COLO829 (cell line): ENCODE results near the gene OMG.
A peak's percentile ranks its signal among the peaks of the same experiment; 100 is the strongest.
"Not testable (repeated sequence)": the region's sequence is repeated elsewhere in the genome, so short reads cannot be mapped to it uniquely, and the experiment has no call there.

Source experiments
- DNase-seq: peaks from one replicate; pipeline ENCODE4 v3.0.0; 2012; ENCODE audit warnings: low spot score

The OMG gene

GRCh38 chr17:31308372-31309334 is 11.6 kb upstream of the OMG start:
- DNase-seq, result no peak

GRCh38 chr17:31307640-31308039 is 10.6 kb upstream of the OMG start:
- DNase-seq, result no peak

GRCh38 chr17:31299624-31300023 is 2.6 kb upstream of the OMG start:
- DNase-seq, result no peak

GRCh38 chr17:31296142-31296541 is 897 bp downstream of the OMG start:
- peak; percentile 63 for DNase-seq

GRCh38 chr17:31295489-31295871 is 1.6 kb downstream of the OMG start:
- no peak for DNase-seq

- no peak for DNase-seq
These were observed 2.1 kb downstream of the OMG start for GRCh38 chr17:31294820-31295488.

GRCh38 chr17:31294231-31294630 is 2.8 kb downstream of the OMG start:
- DNase-seq, result no peak

- DNase-seq, result no peak
These were observed 3.5 kb downstream of the OMG start for GRCh38 chr17:31293581-31293980.

GRCh38 chr17:31291820-31292219 is 5.2 kb downstream of the OMG start:
- no peak for DNase-seq

- DNase-seq, result no peak
These were observed 7.2 kb downstream of the OMG start for GRCh38 chr17:31289790-31290189.

- not testable (repeated sequence) for DNase-seq
These were observed 9.1 kb downstream of the OMG start for GRCh38 chr17:31287932-31288331.

GRCh38 chr17:31286587-31286986 is 10.5 kb downstream of the OMG start:
- no peak for DNase-seq

GRCh38 chr17:31283841-31284240 is 13.2 kb downstream of the OMG start:
- no peak for DNase-seq

GRCh38 chr17:31281061-31281460 is 16.0 kb downstream of the OMG start:
- DNase-seq, result no peak

GRCh38 chr17:31279401-31279800 is 17.6 kb downstream of the OMG start:
- DNase-seq, result no peak

GRCh38 chr17:31275116-31275515 is 21.9 kb downstream of the OMG start:
- DNase-seq, result no peak

- DNase-seq, result no peak
These were observed 22.8 kb downstream of the OMG start for GRCh38 chr17:31274252-31274651.

- DNase-seq, result no peak
These were observed 23.5 kb downstream of the OMG start for GRCh38 chr17:31273516-31273915.

- DNase-seq, result no peak
These were observed 24.2 kb downstream of the OMG start for GRCh38 chr17:31272803-31273202.

GRCh38 chr17:31272236-31272635 is 24.8 kb downstream of the OMG start:
- DNase-seq, result no peak

GRCh38 chr17:31269578-31269983 is 27.5 kb downstream of the OMG start:
- DNase-seq, result peak; percentile 84

- DNase-seq, result no peak
These were observed 27.9 kb downstream of the OMG start for GRCh38 chr17:31269036-31269577.

- DNase-seq, result no peak
These were observed 31.0 kb downstream of the OMG start for GRCh38 chr17:31266042-31266441.
